CD4-positive, alpha-beta T cell treated with Interleukin-4 for 4 hours (primary cell): ENCODE results near the gene SPSB2.
A peak's percentile ranks its signal among the peaks of the same experiment; 100 is the strongest.
"Not testable (repeated sequence)": the region's sequence is repeated elsewhere in the genome, so short reads cannot be mapped to it uniquely, and the experiment has no call there.

Source experiments
- DNase-seq: peaks from one replicate; pipeline ENCODE4 v3.0.0-alpha.2; 2020

Gene SPSB2

DNA sequence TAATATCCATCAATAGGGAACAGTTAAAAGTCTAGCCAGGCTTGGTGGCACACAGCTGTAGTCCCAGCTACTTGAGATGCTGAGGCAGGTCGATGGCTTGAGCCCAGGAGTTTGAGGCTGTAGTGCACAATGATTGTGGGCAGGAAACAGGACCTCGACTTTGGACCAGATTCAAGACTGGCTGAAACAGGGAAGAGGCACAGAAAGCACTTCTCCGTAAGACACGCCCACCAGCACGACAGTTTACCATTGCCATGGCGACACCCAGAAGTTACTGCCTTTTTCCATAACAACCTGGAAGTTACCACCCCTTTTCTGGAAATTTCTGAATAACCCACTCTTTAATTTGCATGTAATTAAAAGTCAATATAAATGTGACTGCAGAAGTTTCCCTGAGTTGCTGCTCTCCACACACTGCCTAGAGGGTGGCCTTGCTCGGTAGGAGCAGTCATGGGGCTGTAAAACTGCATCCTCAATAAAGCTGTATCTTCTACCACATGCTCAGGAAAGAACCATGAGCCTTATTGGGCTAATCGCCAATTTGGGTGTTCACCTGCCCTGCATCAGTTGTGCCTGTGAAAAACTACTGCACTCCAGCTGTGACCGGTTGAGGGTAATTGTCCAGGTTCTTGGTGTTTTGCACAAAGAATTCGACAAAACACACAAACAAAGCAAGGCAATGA is 26.9 kb upstream of the SPSB2 start:
- DNase-seq: peak; percentile 37

DNA sequence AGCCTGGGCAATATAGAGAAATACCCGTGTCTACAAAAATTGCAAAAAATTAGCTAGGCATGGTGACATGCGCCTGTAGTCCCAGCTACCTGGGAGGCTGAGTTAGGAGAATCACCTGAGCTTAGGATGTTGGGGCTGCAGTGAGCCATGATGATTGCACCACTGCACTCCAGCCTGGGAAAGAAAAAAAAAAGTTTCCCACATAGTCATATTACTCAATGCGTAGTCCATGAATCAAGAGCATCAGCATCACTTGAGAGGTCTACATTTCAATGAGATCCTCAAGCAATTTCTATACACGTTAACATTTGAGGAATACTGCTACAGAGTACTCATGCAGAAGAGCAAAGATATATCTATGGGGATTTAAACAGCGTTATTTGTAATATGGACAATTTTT is 26.3 kb upstream of the SPSB2 start:
- DNase-seq: no peak

DNA sequence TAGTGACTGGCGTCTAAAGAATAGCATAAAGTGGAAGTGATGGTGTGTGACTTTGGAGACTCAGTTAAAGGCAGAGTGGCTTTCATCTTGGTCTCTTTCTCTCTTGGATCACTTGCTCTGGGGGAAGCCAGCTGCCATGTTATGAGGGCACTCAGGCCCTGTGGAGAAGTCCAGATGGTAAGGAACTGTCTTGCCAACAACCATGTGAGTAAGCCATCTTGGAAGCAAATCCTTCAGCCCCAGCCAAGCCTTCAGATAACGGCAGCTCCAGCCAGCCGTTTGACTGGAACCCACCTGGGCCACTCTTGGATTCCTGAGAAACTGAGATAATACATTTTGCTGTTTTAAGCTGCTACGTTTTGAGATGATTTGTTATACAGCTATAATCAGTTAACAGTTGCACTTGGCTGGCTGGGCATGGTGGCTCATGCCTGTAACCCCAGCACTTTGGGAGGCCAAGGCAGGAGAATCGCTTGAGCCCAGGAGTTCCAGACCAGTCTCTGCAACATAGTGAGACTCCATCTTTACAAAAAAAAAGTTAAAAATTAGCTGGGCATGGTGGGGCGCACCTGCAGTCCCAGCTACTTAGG is 23.8 kb upstream of the SPSB2 start:
- no peak for DNase-seq

DNA sequence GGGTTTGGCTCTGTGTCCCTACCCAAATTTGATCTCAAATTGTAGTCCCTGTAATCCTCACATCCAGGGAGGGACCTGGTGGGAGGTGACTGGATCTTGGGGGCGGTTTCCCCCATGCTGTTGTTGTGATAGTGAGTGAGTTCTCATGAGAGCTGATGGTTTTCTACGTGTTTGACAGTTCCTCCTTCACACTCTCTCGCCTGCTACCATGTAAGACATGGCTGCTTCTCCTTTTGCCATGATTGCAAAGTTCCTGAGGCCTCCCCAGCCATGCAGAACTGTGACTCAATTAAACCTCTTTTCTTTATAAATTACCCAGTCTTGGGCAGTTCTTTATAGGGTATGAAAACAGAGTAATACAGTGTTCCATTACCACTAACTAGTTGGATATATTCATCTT is 21.2 kb upstream of the SPSB2 start:
- no peak for DNase-seq

DNA sequence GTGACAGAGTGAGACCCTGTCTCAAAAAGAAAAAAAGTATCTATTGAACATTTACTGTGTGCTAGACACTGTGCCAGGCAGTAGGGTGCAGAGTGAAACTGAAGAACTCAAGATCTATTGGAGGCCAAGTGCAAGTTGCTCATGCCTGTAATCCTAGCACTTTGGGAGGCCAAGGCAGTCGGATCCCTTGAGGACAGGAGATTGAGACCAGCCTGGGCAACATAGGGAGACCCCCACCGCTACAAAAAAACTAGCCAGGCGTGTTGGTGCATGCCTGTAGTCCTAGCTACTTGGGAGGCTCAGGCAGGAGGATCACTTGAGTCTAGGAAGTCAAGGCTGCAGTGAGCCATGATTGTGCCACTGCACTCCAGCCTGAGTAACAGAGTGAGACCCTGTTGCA is 19.6 kb upstream of the SPSB2 start:
- DNase-seq: not testable (repeated sequence)

DNA sequence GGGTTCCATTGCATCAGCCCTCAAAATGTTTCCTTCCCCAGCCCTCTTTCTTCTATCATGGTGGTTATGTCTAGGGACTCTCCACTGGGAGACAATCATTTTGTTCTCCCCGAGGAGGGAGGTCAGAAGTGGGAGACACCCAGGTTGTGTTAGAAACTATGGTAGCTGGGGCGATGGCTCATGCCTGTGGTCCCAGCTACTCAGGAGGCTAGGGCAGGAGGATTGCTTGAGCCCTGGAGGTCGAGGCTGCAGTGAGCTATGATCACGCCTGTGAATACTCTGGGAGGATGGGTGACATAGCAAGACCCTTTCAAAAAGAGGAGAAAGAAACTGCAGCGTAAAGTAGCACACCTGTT is 18.5 kb upstream of the SPSB2 start:
- DNase-seq: no peak

DNA sequence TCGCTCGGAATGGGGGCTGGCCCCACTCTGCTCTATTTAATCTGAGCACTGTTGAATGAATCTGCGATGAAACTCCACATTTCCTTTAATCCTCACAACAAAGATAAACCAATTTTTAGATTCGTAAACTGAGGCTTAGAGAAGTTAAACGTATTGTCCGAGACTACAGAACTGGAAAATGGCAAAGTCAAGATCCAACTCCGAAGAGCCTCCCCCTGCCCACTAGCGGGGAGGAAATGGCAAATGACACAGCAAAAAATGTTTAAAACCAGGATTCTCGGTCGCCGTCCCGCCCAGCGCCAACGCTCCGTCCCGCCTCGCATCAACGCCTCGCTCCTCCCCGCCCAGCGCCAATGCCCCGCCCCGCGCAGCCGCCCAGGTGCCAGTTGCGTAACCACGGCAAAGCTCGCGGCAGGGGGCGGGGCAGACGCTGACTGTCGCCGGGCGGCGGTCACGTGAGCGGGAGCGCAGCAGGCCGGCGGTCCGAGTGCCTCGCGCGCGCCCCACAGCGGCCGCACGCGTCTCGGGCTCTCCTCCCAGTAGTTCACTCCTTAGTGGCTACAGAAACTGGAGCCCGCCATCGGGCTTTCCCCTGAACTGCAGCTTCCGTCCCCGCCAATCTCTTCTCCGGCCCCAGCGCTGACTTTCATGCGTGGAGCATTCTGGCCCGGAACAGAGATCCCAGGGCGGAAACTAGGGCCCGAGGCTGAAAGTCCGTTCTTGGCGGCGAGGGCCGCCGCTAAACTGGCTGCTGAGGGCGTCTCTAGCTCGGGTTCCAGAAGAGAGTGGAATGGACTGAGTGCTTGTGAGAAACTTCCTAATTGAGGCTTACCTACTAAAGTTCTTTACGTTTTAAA is 17.9 kb upstream of the SPSB2 start:
- peak; percentile 96 for DNase-seq

DNA sequence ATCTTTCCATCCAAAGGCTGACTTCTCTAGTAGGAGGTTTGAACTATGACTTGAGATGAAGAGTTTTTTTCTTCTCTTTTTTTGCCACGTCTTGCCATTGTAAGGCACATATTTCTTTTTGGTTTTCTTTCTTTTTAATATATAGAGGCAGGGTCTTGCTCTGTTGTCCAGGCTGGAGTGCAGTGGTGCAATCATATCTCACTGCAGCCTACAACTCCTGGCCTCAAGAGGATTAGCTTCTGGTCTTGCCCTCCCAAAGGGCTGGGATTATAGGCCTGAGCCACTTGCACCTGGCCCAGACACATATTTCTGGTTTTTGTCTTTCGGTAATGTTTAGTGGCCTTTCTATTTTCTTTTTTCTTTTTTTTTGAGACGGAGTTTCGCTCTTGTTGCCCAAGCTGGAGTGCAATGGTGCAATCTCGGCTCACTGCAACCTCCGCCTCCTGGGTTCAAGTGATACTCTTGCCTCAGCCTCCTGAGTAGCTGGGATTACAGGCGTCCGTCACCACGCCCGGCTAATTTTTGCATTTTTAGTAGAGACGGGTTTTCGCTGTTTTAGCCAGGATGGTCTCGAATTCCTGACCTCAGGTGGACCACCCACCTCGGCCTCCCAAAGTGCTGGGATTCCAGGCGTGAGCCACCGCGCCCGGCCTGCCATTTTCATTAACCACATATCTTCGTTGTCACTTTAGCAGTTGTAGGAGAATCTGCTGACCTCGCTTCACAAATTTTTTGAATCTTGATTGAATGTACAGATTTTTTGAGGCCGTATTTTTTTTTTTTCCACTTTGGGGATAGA is 16.9 kb upstream of the SPSB2 start:
- not testable (repeated sequence) for DNase-seq

DNA sequence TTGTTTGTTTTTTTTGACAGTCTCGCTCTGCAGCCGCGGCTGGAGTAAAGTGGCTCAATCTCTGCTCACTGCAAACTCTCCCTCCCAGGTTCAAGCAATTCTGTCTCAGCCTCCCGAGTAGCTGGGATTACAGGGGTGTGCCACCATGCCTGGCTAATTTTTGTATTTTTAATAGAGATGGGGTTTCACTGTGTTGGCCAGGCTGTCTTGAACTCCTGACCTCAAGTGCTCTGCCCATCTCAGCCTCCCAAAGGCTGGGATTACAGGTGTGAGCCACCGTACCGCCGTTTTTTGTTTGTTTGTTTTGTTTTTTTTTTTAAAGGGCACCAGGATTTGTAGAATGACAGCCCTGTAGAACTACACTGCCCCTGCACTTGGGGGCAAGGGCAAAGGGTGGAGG is 15.7 kb upstream of the SPSB2 start:
- DNase-seq: not testable (repeated sequence)

DNA sequence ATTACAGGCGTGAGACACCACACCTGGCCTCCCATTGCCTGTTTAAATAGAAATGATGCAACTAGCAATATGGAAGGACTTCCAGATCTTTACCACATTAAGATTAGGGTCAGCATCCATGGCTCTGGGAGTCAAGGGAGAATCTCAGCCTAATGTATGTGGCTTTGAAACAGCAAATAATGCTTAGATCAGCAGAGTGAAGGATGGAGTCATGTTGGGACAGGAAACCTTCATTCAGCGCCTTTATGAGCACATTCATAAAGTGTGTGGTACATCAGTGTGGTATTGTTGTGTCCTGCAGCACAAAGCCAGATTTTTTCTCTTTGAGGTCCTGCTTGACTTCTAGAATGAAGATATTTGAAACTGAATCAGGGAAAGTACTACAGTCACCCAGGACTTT is 15.3 kb upstream of the SPSB2 start:
- no peak for DNase-seq

DNA sequence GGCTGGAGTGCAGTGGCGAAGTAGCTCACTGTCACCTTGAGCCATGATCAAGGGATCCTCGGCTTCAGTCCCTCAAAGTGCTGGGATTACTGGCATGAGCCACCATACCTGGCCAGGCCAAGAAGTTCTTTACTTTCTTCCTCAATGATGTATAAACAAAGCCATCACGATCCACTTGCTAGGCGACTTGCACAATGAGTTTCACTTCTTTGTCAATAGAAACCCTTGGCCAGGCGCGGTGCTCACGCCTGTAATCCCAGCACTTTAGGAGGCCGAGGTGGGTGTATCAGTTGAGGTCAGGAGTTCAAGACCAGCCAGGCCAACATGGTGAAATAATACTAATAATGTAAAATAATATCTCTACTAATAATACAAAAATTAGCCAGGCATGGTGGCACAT is 14.4 kb upstream of the SPSB2 start:
- no peak for DNase-seq

DNA sequence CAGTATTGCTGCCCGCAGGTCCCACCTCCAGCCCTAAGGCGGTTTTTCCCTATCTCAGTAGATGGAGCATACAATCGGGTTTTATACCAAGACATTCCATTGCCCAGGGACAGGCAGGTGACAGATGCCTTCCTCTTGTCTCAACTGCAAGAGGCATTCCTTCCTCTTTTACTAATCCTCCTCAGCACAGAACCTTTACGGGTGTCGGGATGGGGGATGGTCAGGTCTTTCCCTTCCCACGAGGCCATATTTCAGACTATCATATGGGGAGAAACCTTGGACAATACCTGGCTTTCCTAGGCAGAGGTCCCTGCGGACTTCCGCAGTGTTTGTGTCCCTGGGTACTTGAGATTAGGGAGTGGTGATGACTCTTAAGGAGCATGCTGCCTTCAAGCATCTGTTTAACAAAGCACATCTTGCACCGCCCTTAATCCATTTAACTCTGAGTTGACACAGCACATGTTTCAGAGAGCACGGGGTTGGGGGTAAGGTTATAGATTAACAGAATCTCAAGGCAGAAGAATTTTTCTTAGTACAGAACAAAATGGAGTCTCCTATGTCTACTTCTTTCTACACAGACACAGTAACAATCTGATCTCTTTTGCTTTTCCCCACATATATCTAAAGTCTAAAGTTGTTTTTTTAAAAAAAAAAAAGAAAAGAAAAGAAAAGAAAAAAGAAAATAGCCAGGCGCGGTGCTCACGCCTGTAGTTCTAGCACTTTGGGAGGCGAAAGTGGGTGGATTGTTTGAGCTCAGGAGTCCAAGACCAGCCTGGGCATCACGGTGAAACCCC is 13.3 kb upstream of the SPSB2 start:
- not testable (repeated sequence) for DNase-seq

DNA sequence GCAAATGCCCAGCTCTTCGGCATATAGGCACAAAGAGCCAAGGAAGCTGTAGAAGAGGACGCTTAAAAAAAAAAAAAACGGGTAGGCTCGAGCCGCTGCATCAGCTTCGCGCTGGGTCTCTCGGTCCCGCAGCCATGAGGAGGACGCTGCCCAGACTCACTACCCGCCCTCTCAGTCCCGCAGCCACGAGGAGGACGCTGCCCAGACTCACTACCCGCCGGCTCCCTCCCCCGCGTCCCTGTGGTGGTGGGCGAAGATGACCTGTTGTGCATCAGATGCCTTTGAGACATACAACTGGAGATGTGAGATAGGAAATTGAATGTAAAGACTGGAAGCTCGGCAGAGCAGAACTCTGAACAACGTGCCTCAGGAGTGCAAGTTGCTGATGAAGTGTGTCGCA is 11.4 kb upstream of the SPSB2 start:
- DNase-seq: no peak

DNA sequence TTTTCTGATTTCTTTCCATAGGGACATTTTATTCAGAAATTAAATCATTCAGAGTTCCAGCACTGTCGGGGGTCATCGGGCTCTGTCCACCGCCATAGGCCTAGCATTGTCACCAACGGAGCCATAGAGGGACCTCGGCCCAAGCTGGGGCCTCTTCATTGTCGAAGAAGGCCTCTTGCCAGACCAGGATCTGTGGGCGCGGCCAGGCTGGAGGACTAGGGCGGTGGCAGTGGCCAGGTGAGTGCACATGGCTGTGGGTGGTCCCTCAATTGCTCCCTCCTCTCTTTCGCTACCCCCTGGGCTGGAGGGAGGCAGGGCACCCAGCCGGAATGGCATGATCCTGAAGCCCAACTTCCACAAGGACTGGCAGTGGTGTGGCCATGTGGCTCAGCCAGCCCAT is 10.6 kb upstream of the SPSB2 start:
- no peak for DNase-seq

DNA sequence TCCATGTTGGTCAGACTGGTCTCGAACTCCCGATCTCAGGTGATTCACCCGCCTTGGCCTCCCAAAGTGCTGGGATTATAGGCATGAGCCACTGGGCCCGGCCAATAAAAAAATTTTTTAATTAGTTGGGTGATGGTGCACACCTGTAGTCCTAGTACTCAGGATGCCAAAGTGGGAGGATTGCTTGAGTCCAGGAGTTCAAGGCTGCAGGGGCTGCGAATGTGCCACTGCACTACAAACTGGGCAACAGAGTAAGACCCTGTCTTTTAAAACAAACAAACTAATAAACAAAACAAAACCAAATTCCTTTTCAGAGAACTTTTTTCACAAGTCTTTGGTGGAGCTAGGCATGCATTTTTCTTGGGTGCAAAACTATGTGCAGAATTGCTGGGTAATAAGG is 10.1 kb upstream of the SPSB2 start:
- no peak for DNase-seq

DNA sequence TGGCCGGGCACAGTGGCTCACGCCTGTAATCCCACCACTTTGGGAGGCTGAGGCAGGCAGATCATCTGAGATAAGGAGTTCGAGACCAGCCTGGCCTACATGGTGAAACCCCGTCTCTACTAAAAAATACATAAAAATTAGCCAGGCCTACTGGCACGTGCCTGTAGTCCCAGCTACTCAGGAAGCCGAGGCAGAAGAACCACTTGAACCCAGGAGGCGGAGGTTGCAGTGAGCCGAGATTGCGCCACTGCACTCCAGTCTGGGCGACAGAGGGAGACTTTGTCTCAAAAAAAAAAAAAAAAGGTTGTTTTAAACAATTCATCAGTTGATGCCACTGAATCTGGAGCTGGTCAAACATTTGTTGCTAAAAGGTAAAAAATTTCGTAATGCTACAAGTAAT is 6.7 kb upstream of the SPSB2 start:
- DNase-seq: not testable (repeated sequence)

DNA sequence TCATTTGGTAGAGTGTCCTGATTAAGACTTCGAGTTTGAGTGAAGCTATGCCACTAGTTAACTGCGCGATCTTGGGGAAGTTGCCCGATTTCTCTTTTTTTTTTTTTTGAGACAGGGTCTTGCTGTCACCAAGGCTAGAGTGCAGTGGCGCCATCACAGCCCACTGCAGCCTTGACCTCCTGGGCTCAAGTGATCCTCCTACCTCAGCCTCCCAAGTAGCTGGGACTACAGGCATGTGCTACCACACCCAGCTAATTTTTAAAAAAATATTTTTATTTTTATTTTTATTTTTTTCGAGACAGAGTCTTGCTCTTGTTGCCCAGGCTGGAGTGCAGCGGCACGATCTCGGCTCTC is 889 bp upstream of the SPSB2 start:
- not testable (repeated sequence) for DNase-seq

DNA sequence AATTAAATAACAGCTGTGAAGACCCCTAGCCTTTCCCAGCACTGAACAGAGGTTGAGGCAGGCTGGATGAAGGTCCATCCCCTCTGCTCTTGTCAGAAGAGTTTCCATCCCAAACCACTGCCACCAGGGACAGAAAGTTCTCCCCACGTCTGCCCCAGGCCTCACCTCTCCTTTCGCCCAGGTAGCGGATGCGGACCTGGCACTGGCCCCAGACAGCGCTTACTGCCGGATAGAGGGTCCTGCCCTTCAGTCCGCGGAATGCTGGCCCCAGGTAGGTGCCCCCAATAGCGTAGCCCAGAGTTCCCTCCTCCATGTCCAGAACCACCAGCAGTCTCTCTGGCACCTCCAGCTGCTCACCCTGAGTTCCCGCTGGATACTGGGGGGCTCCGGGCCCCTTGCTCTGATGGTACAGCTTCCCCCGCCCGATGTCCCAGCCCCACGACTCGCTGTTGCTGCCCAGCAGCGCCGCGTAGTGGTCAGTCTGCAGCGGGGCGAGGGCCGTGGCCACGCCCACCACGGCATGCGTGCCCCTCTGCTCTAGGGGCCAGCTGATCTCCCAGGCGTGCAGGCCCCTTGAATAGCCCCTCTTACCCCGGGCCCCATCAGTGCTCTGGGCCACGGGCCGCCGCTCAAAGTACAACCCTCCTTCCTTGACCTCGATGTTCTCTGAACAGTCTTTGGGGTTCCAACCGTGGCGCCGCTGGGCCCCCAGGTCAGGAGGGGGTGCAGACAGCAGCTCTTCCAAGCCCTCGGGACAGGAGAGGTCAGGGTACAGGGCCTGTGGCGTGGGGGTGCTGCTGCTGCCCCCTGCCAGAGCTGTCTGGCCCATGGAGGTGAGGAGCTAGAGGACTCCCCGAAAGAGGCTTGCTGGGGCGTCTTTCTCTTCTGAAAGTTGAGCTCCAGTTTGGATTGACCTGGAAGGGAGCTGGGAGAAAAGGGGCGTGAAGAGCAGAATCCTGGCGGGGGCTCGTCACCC is 742 bp downstream of the SPSB2 start:
- DNase-seq: peak; percentile 79

DNA sequence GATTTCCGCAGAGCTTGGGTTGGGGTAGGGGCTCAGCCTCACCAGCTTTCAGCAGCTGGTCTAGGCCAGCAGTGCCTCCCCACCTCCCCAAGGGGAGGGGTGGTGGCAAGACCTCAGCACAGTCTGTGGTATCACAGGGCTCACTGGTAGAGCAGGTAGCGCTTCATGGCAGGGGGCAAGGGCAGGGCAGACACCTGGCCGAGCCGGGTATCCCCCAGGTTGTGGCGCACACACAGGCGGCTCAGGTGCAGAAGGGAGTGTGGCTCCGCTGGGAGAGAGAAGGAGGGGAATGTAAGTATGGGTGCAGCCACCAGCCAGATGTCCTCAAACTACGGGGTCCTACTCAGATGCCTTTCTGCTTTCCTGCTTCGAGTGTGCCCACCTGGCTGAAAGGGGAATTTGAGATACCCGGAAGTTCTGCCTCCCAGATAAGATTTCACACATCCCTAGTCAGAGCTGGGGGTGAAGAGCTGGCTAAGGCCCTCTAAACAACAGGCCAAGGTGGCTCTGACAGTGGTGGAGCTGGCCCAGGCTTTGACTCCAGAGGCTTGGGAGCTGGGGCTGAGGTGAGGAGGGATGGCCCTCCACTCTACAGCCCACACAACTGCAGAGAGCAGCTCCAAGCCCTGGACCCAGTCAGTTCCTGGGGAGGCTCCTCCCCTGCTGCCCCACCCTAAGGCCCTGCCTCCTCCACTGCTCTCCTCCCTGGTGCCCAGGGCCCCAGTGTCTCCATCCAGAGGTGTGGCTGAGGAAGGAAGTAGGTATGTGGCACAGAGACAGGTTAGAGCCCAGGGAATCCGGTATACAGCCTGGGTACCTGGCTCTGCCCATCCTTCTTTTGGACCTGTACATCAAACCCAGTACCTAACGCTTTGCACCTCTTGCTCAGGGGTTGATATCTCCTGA is 1.8 kb downstream of the SPSB2 start:
- peak; percentile 23 for DNase-seq

DNA sequence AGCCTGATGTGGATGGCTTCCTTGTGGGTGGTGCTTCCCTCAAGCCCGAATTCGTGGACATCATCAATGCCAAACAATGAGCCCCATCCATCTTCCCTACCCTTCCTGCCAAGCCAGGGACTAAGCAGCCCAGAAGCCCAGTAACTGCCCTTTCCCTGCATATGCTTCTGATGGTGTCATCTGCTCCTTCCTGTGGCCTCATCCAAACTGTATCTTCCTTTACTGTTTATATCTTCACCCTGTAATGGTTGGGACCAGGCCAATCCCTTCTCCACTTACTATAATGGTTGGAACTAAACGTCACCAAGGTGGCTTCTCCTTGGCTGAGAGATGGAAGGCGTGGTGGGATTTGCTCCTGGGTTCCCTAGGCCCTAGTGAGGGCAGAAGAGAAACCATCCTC is 2.8 kb downstream of the SPSB2 start:
- DNase-seq: not testable (repeated sequence)
